Mesenchymal stem cell (in vitro differentiated cells and primary cell): Measurements from ENCODE around the gene ANP32A.

Experiments
- DNase-seq: peaks from one replicate; pipeline ENCODE4 v3.0.0-alpha.2; 2013
- H2AFZ ChIP-seq: one replicate; pipeline ENCODE4 v1.6.1; 2013; ENCODE audit warnings: low read depth, mild to moderate bottlenecking, control low read depth, inconsistent platforms, low read length, moderate library complexity
- H2AK5ac ChIP-seq: 2 replicates; pipeline ENCODE4 v1.6.1; 2013; ENCODE audit warnings: low read length, moderate library complexity, mild to moderate bottlenecking, inconsistent platforms; ENCODE audit not compliant: severe bottlenecking
- H2BK120ac ChIP-seq: one replicate; pipeline ENCODE4 v1.6.1; 2013; ENCODE audit warnings: low read depth, mild to moderate bottlenecking, inconsistent platforms, low read length, moderate library complexity
- H2BK12ac ChIP-seq, 2 experiments: one replicate each; pipeline ENCODE4 v1.6.1; 2013; ENCODE audit warnings: inconsistent platforms in 2 of 2, low read length in 2 of 2, mild to moderate bottlenecking in 2 of 2, moderate library complexity in 2 of 2, control low read depth in 1 of 2
- H2BK15ac ChIP-seq: one replicate; pipeline ENCODE4 v1.6.1; 2013; ENCODE audit warnings: mild to moderate bottlenecking, low read depth, inconsistent platforms; ENCODE audit not compliant: poor library complexity, severe bottlenecking
- H2BK5ac ChIP-seq: 2 replicates; pipeline ENCODE4 v1.6.1; 2013; ENCODE audit warnings: low read depth, mild to moderate bottlenecking, low read length, control low read depth, inconsistent platforms; ENCODE audit not compliant: poor library complexity, severe bottlenecking
- H3K14ac ChIP-seq, 2 experiments: one replicate each; pipeline ENCODE4 v1.6.1; 2013; ENCODE audit warnings: inconsistent platforms in 2 of 2, low read length in 2 of 2, control low read depth in 1 of 2, mild to moderate bottlenecking in 1 of 2, moderate library complexity in 1 of 2
- H3K18ac ChIP-seq, 2 experiments: one replicate each; pipeline ENCODE4 v1.6.1; 2013; ENCODE audit warnings: inconsistent platforms in 2 of 2, low read length in 2 of 2, control low read depth in 1 of 2, low read depth in 1 of 2, mild to moderate bottlenecking in 1 of 2
- H3K23ac ChIP-seq, 2 experiments: one replicate each; pipeline ENCODE4 v1.6.1; 2013; ENCODE audit warnings: inconsistent platforms in 2 of 2, low read length in 2 of 2, mild to moderate bottlenecking in 2 of 2, moderate library complexity in 2 of 2, control low read depth in 1 of 2
- H3K27ac ChIP-seq: 2 replicates; pipeline ENCODE4 v1.5.1; 2013; ENCODE audit warnings: mild to moderate bottlenecking, moderate library complexity, low read length, control low read depth, inconsistent platforms; ENCODE audit not compliant: poor library complexity, severe bottlenecking
- H3K27me3 ChIP-seq, 2 experiments: 2 replicates each; pipeline versions ENCODE4 v1.6.1 to v1.7.0; 2013; ENCODE audit warnings: low read length in 2 of 2, mild to moderate bottlenecking in 2 of 2, moderate library complexity in 2 of 2, control low read depth in 1 of 2, inconsistent platforms in 1 of 2; ENCODE audit not compliant: control insufficient read depth in 1 of 2, insufficient read depth in 1 of 2
- H3K36me3 ChIP-seq, 2 experiments: 2 replicates each; pipeline versions ENCODE4 v1.6.1 to v1.7.0; 2013; ENCODE audit warnings: low read length in 2 of 2, control low read depth in 1 of 2, inconsistent platforms in 1 of 2, low read depth in 1 of 2, mild to moderate bottlenecking in 1 of 2; ENCODE audit not compliant: insufficient read depth in 2 of 2, control insufficient read depth in 1 of 2
- H3K4ac ChIP-seq, 2 experiments: one replicate each; pipeline ENCODE4 v1.6.1; 2013; ENCODE audit warnings: inconsistent platforms in 2 of 2, low read length in 2 of 2, mild to moderate bottlenecking in 2 of 2, moderate library complexity in 2 of 2, control low read depth in 1 of 2, low read depth in 1 of 2
- H3K4me1 ChIP-seq: 2 replicates; pipeline ENCODE4 v1.6.1; 2013; ENCODE audit warnings: low read depth, low read length, control low read depth; ENCODE audit not compliant: control insufficient read depth, insufficient read depth
- H3K4me2 ChIP-seq: 2 replicates; pipeline ENCODE4 v1.6.1; 2013; ENCODE audit warnings: low read length, mild to moderate bottlenecking, inconsistent platforms; ENCODE audit not compliant: poor library complexity, severe bottlenecking
- H3K4me3 ChIP-seq, 2 experiments: 2 replicates each; pipeline versions ENCODE4 v1.5.1 to v1.7.0; 2013; ENCODE audit warnings: low read length in 2 of 2, mild to moderate bottlenecking in 2 of 2, control low read depth in 1 of 2, low read depth in 1 of 2; ENCODE audit not compliant: insufficient read depth in 1 of 2
- H3K79me1 ChIP-seq: replicated peaks from 2 replicates; pipeline ENCODE4 v1.6.1; 2013; ENCODE audit warnings: mild to moderate bottlenecking, control low read depth, low read length, inconsistent platforms; ENCODE audit not compliant: poor library complexity, severe bottlenecking
- H3K9ac ChIP-seq: 2 replicates; pipeline ENCODE4 v1.7.0; 2013; ENCODE audit warnings: mild to moderate bottlenecking, low read length, moderate library complexity
- H3K9me3 ChIP-seq: 2 replicates; pipeline ENCODE4 v1.7.0; 2013; ENCODE audit warnings: mild to moderate bottlenecking, low read length; ENCODE audit not compliant: control insufficient read depth
- H4K8ac ChIP-seq: one replicate; pipeline ENCODE4 v1.6.1; 2013; ENCODE audit warnings: inconsistent platforms, mild to moderate bottlenecking, low read length, moderate library complexity
- H4K91ac ChIP-seq: one replicate; pipeline ENCODE4 v1.6.1; 2013; ENCODE audit warnings: mild to moderate bottlenecking, low read length, inconsistent platforms
- WGBS: methylation state at CpG from one replicate; pipeline ENCODE4 v1.1.7; 2013; ENCODE audit warnings: mixed read lengths; 5-methylcytosine and 5-hydroxymethylcytosine counted together

The ANP32A gene

DNA sequence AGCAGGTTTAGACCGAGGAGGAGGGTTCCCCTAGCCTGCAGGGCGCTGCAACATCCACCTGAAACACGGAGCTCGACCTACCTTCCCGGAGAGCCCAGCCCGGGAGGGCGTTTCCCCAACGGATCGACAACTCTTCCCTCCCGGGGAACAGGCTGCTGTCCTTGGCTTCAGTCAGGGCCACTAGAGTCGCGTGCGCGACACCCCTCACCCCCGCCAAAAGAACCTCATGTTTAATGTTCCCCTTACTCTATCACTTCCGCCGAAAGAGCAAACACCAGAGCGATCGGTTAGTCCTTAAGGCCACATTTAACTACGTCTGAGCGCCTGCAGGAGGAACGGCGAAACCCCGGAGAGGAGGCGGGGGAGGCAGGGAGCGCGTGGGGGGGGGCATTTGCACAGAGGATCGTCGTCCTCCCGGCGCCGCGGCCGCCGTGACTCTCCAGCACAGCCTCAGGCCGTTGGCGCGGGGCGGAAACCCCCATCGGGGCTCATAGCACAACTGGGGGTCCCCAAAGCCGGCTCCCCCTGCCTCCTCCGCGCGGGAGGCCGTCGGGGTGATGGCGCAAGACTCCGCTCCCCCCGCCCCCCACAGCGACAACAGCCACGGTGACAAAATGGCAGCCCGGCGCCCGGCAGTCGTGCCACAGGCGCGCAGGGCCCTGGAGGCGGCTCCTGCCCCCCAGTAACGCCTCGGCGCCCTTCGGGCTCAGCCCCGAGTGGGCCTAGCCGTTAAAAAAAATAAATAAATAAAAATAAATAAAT lies 3.2 kb downstream of the ANP32A start:
- H2AK5ac ChIP-seq = no peak overlapping the region
- H4K91ac ChIP-seq = peak overlapping the region; percentile 95
- no peaks in the 10 kb centered on the region for H3K36me3 ChIP-seq
- H3K79me1 ChIP-seq = no peaks in the 10 kb centered on the region
- peak overlapping the region; percentile 83 for H3K4me2 ChIP-seq
- under 1% methylated on average over 33 of the region's 64 CpGs for WGBS
- H2BK5ac ChIP-seq = peak overlapping the region; percentile 86
- H2AFZ ChIP-seq = no peak overlapping the region
- H3K27ac ChIP-seq = peak overlapping the region; percentile 78
- peak overlapping the region; percentile 96 for H3K9ac ChIP-seq
- peak overlapping the region; percentile 97 for H4K8ac ChIP-seq
- H3K4ac ChIP-seq = peak overlapping the region; percentile 94 to 99
- H3K9me3 ChIP-seq = no peaks in the 10 kb centered on the region
- H3K23ac ChIP-seq = peak overlapping the region; percentile 10 to 83
- H3K4me1 ChIP-seq = peaks cover 3% of the 10 kb centered on the region
- peak overlapping the region; percentile 88 to 98 for H3K18ac ChIP-seq
- peak overlapping the region; percentile 85 for H2BK15ac ChIP-seq
- H3K4me3 ChIP-seq = peak overlapping the region; percentile 81 to 93
- DNase-seq = peak; percentile 79
- H2BK120ac ChIP-seq = peak overlapping the region; percentile 99
- H3K27me3 ChIP-seq = no peaks in the 10 kb centered on the region
- H3K14ac ChIP-seq = peak overlapping the region in 1 of 2 experiments; percentile 68
- peak overlapping the region in 1 of 2 experiments; percentile 40 for H2BK12ac ChIP-seq

- 20% methylated on average over 12 of the region's 13 CpGs for WGBS
- peaks cover 0 to 2% of the 10 kb centered on the region in 2 experiments for H3K36me3 ChIP-seq
- no peak overlapping the region for H2BK120ac ChIP-seq
- H3K9ac ChIP-seq = peak overlapping the region; percentile 96
- peak overlapping the region; percentile 57 for H4K8ac ChIP-seq
- peaks cover 7% of the 10 kb centered on the region for H3K4me1 ChIP-seq
- H4K91ac ChIP-seq = peak overlapping the region; percentile 82
- peak overlapping the region; percentile 81 to 93 for H3K4me3 ChIP-seq
- no peak overlapping the region for H2BK5ac ChIP-seq
- peak; percentile 47 for DNase-seq
- H3K27me3 ChIP-seq = no peaks in the 10 kb centered on the region
- H3K79me1 ChIP-seq = peaks cover 2% of the 10 kb centered on the region
- peak overlapping the region; percentile 78 for H3K27ac ChIP-seq
- H3K4me2 ChIP-seq = peak overlapping the region; percentile 83
- no peak overlapping the region for H2AK5ac ChIP-seq
- H3K4ac ChIP-seq = peak overlapping the region; percentile 71 to 99
- peak overlapping the region in 1 of 2 experiments; percentile 10 for H3K23ac ChIP-seq
- H3K9me3 ChIP-seq = no peaks in the 10 kb centered on the region
- H3K18ac ChIP-seq = peak overlapping the region; percentile 88 to 90
- peak overlapping the region in 1 of 2 experiments; percentile 40 for H2BK12ac ChIP-seq
- no peak overlapping the region for H2AFZ ChIP-seq
- H3K14ac ChIP-seq = no peak overlapping the region
- no peak overlapping the region for H2BK15ac ChIP-seq
Measured at GRCh38 chr15:68816795-68817303, 3.8 kb downstream of the ANP32A start.

DNA sequence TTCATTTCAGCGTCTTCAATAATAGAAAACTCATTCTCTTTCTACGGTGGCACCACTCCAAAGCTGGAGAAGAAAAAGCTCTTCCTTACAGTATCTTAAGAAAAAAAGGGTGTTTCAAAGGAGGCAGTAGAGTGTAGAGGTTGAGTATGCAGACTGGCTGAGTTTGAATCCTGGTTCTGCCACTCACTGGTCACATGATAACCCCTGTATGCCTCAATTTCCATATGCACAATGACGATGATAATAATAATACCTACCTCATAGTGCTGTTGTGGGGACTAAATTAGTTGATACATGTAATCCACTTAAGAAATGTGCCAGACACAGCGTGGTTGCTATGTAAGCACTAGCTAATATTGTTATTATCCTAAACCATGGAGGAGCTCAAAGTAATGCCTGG lies 4.5 kb downstream of the ANP32A start:
- H3K9me3 ChIP-seq = no peaks in the 10 kb centered on the region
- no peak overlapping the region for H2AK5ac ChIP-seq
- no peak overlapping the region for H4K8ac ChIP-seq
- peak overlapping the region in 1 of 2 experiments; percentile 93 for H3K4me3 ChIP-seq
- 96% methylated on average over 3 of the region's 4 CpGs for WGBS
- H4K91ac ChIP-seq = no peak overlapping the region
- no peak for DNase-seq
- H3K18ac ChIP-seq = no peak overlapping the region
- no peak overlapping the region for H2BK12ac ChIP-seq
- no peak overlapping the region for H3K14ac ChIP-seq
- H3K36me3 ChIP-seq = peaks cover 0 to 2% of the 10 kb centered on the region in 2 experiments
- H3K9ac ChIP-seq = peak overlapping the region; percentile 96
- peaks cover 7% of the 10 kb centered on the region for H3K4me1 ChIP-seq
- no peaks in the 10 kb centered on the region for H3K27me3 ChIP-seq
- no peak overlapping the region for H2BK5ac ChIP-seq
- peaks cover 3% of the 10 kb centered on the region for H3K79me1 ChIP-seq
- H3K4me2 ChIP-seq = no peak overlapping the region
- no peak overlapping the region for H3K4ac ChIP-seq
- no peak overlapping the region for H2AFZ ChIP-seq
- no peak overlapping the region for H3K27ac ChIP-seq
- no peak overlapping the region for H2BK15ac ChIP-seq
- no peak overlapping the region for H2BK120ac ChIP-seq
- no peak overlapping the region for H3K23ac ChIP-seq

GRCh38 chr15:68815598-68815997 lies 5.1 kb downstream of the ANP32A start:
- 77% methylated on average over 4 of the region's 4 CpGs for WGBS

More at GRCh38 chr15:68815598-68815997, 5.1 kb downstream of the ANP32A start:
- Histone ChIP-seq H3K9ac (no peak overlapping the region), H3K27me3 (no peaks in the 10 kb centered on the region), H4K8ac (no peak overlapping the region), H3K14ac (no peak overlapping the region), H3K23ac (no peak overlapping the region), H3K4me1 (peaks cover 7% of the 10 kb centered on the region), H3K4me2 (no peak overlapping the region), H2AK5ac (no peak overlapping the region), H3K36me3 (peaks cover 0 to 2% of the 10 kb centered on the region in 2 experiments), H2AFZ (no peak overlapping the region), H2BK5ac (no peak overlapping the region), H3K4me3 (no peak overlapping the region), H2BK12ac (no peak overlapping the region), H3K4ac (no peak overlapping the region), H3K27ac (no peak overlapping the region), H2BK15ac (no peak overlapping the region), H3K9me3 (no peaks in the 10 kb centered on the region), H2BK120ac (no peak overlapping the region), H3K18ac (no peak overlapping the region), H3K79me1 (peaks cover 6% of the 10 kb centered on the region), H4K91ac (no peak overlapping the region)
- DNase-seq = no peak
